Stimulated activated CD8-positive, alpha-beta memory T cell treated with anti-CD3 and anti-CD28 coated beads, Interleukin-4, amount 100 ng/mL, for 48 hours (primary cell): Measurements from ENCODE around the gene NR2F1-AS1.

Experiments used
- DNase-seq: peaks from one replicate; pipeline ENCODE4 v3.0.0-alpha.2; 2020

NR2F1-AS1 gene

GRCh38 chr5:93378073-93378472 lies 202.9 kb downstream of the NR2F1-AS1 start:
- DNase-seq, result no peak

- DNase-seq, result no peak
Measured at GRCh38 chr5:93371893-93372292, 209.1 kb downstream of the NR2F1-AS1 start.

- DNase-seq, result no peak
Measured at GRCh38 chr5:93364378-93364777, 216.6 kb downstream of the NR2F1-AS1 start.

- no peak for DNase-seq
Measured at GRCh38 chr5:93360436-93361088, 220.5 kb downstream of the NR2F1-AS1 start.

- no peak for DNase-seq
Measured at GRCh38 chr5:93359960-93360305, 221.1 kb downstream of the NR2F1-AS1 start.
